Ovary (tissue), 9 donors: ENCODE results near the gene HABP4. TPM values are rescaled to one million over a fixed set of nuclear protein-coding genes. Genes with fewer than 3 reads are reported as not detected.

Source experiments
- DNase-seq, 5 donors: peaks; one replicate each; pipeline ENCODE4 v3.0.0-alpha.2; 2019 to 2020
- H3K27ac ChIP-seq, 2 donors: fragments of 200-600 bp; one replicate each; pipeline versions ENCODE4 v1.5.1 to v1.8.0; 2019 to 2022
- H3K27me3 ChIP-seq: fragments of 200-600 bp; one replicate; pipeline ENCODE4 v1.8.0; 2022
- H3K36me3 ChIP-seq: fragments of 200-600 bp; sonication (generic); one replicate; pipeline ENCODE4 v1.5.1; 2019
- H3K4me1 ChIP-seq: one replicate; pipeline ENCODE4 v1.8.1; 2013; ENCODE audit warnings: mild to moderate bottlenecking, moderate library complexity; ENCODE audit not compliant: insufficient read depth
- H3K4me3 ChIP-seq: fragments of 200-600 bp; sonication (generic); one replicate; pipeline ENCODE4 v1.5.1; 2017
- H3K9me3 ChIP-seq, 2 donors: fragments of 200-600 bp in 1 of 2; sonication (generic) in 1 of 2; one replicate each; pipeline versions ENCODE4 v1.5.1 to v1.8.1; 2013 to 2019; ENCODE audit warnings: mild to moderate bottlenecking in 1 of 2, moderate library complexity in 1 of 2
- EP300 ChIP-seq: sonication (generic); formaldehyde crosslinking; IDR thresholded peaks from one replicate; pipeline ENCODE4 v1.6.1; 2017; ENCODE audit warnings: antibody characterized with exemption
- POLR2A ChIP-seq: fragments of 450-650 bp; IDR thresholded peaks from one replicate; pipeline ENCODE4 v1.6.1; 2017; ENCODE audit warnings: antibody characterized with exemption, mild to moderate bottlenecking, moderate library complexity
- WGBS, 3 donors: extraction: QIAGEN DNeasy Blood & Tissue Kit in 1 of 3; methylation state at CpG; one replicate each; pipeline versions ENCODE4 v1.1.5 to v1.1.7; 2013 to 2017; 5-methylcytosine and 5-hydroxymethylcytosine counted together
- intact Hi-C, 4 donors: fragments of 100-400 bp; cut with DNase I; formaldehyde crosslinking; loops; one replicate each; pipeline versions ENCODE4 v1.11.0 to v1.15.1; 2022 to 2023
- polyA plus RNA-seq, 2 donors: library from polyadenylated mRNA; stranded (reverse); fragments of 200-250 nt in 1 of 2; fragments of 350-450 nt in 1 of 2; fragmentation: Illumina TruSeq in 1 of 2; extraction: RNeasy Lipid Tissue Mini Kit (QIAGEN cat#74804) in 1 of 2; gene quantifications; one replicate each; pipeline ENCODE4 v1.2.3, GENCODE V29; 2013 to 2014
- total RNA-seq, 7 donors: library from RNA; depleted of rRNA in 2 of 7; stranded (reverse); fragments of >200 nt in 2 of 7; fragmentation: NEBNext Ultra II Directional in 3 of 7; extraction: Animal tissue kit (Norgen Biotek cat#: 25700) in 3 of 7; gene quantifications; one replicate each; pipeline versions ENCODE4 v1.1.0 to v1.2.4, GENCODE V29; 2016 to 2023
- TF ChIP-seq, protein P1 (sequence below), 3 donors: fragments of 450-650 bp in 2 of 3; fragments of 200-600 bp in 1 of 3; IDR thresholded peaks; one replicate each; pipeline versions ENCODE4 v1.5.1 to v1.8.0; 2016 to 2022; ENCODE audit warnings: antibody characterized with exemption in 3 of 3, mild to moderate bottlenecking in 1 of 3
- donor health status: DM: no; HTN: no; CAD: no; lungs with moderate emphysema.
- donor health status: DM: no; HTN: no; CAD: no.
- donor health status: Bipolar disorder and iron deficiency.
- donor health status: DM: yes; HTN: yes; CAD: no.
- donor health status: DM: no; HTN: no; CAD: no.
- donor health status: DM: yes; HTN: yes; CAD: no.

Gene HABP4
- total and polyA plus RNA-seq, 9 donors: 10.3 to 23.4 (median 19.2) TPM

DNA sequence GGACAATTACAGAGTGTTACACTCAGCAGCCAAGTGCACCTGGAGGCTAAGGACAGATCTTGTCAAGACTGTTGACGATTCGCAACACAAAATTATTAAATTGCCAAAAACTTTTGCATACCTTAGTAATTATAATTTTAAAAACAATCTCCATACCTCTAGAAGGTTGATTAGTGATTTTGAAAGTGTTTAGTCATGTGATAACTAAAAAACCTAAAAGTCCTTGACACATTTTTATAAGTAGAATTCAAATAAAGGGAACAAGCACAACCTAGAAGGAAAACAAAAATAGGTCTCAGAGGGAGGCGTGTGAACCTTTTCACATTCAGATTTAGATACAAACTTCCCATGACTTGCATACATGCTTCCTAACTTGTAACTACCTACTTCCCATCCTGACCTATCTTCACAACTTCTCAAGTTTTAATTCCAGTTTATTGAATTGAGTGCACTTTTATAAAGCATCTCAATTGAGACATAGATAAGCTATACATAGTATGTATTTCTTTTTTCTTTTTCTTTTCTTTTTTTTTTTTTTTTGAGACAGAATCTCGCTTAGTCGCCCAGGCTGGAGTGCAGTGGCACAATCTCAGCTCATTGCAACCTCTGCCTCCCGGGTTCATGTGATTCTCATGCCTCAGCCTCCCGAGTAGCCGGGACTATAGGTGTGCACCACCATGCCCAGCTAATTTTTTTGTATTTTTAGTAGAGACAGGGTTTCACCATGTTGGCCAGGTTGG lies 37.6 kb upstream of the HABP4 start:
- TF ChIP-seq, protein P1, sequence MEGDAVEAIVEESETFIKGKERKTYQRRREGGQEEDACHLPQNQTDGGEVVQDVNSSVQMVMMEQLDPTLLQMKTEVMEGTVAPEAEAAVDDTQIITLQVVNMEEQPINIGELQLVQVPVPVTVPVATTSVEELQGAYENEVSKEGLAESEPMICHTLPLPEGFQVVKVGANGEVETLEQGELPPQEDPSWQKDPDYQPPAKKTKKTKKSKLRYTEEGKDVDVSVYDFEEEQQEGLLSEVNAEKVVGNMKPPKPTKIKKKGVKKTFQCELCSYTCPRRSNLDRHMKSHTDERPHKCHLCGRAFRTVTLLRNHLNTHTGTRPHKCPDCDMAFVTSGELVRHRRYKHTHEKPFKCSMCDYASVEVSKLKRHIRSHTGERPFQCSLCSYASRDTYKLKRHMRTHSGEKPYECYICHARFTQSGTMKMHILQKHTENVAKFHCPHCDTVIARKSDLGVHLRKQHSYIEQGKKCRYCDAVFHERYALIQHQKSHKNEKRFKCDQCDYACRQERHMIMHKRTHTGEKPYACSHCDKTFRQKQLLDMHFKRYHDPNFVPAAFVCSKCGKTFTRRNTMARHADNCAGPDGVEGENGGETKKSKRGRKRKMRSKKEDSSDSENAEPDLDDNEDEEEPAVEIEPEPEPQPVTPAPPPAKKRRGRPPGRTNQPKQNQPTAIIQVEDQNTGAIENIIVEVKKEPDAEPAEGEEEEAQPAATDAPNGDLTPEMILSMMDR (IDR thresholded peaks at IDR 0.05): no peak
- TF ChIP-seq POLR2A (no peak), EP300 (no peak)
- WGBS, 3 donors: 80 to 86% (median 86%) methylated on average over 8 of the region's 8 CpGs
- Histone ChIP-seq H3K9me3 (no peaks in the 10 kb centered on the region), H3K27ac (no peak overlapping the region), H3K4me3 (no peak overlapping the region), H3K27me3 (no peaks in the 10 kb centered on the region), H3K4me1 (peaks cover 2% of the 10 kb centered on the region), H3K36me3 (no peaks in the 10 kb centered on the region)
- intact Hi-C loops: loop anchor here in 1 of 4 donors (10.0 kb wide), 1 partner anchor 252 kb away; no protein-coding TSS in a partner anchor
- DNase-seq: no peak

DNA sequence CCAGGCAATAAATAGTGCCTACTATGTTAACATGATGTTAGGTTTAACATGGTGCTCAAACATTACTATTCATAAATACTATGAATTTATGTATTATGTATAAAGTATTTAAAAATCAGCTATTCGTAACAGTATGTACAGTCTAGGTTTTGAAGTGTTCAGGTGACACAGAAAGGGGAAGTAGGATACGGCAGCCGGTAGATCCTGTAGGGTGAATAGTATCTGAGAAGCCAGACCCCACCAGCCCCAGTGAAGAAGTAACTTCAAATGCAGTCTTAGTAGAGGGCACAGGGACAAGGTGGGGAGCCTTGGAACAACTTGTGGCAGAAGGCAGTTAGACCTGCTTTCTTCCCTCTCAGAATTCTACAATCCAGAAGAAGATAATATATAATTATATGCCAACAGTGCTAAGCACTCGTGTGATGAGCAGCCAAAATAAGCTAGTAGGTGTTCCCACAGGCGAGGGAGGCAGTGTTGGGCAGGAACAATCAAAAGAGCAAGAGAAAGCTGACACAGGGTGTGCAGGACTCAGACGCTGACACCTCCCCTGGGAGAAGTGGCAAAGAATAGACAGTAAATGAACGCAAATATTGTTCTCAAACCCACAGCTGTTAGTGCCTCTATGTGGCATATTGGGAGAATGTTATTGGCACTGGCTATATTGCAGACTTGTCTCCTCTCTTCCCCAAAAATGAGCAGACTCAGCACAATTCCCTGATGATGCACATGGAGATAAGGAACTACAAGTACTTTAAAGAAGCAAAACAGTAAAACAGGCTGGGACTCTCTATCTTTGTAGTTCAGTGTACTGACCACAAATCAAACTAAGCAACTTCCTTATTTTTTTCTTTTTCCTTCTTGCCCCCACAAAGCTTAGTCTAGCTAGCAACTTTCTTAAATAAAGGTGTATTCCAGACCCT lies 36.4 kb upstream of the HABP4 start:
- Histone ChIP-seq H3K9me3 (no peaks in the 10 kb centered on the region), H3K27ac (no peak overlapping the region), H3K4me1 (peaks cover 2% of the 10 kb centered on the region), H3K27me3 (no peaks in the 10 kb centered on the region), H3K36me3 (no peaks in the 10 kb centered on the region), H3K4me3 (no peak overlapping the region)
- intact Hi-C loops: loop anchor here in 1 of 4 donors (10.0 kb wide), 1 partner anchor 251 kb away; no protein-coding TSS in a partner anchor
- no peak for DNase-seq
- WGBS, 3 donors: 73 to 80% (median 75%) methylated on average over 7 of the region's 7 CpGs
- TF ChIP-seq EP300 (no peak), POLR2A (no peak)
- TF ChIP-seq, protein P1 (IDR thresholded peaks at IDR 0.05): no peak

DNA sequence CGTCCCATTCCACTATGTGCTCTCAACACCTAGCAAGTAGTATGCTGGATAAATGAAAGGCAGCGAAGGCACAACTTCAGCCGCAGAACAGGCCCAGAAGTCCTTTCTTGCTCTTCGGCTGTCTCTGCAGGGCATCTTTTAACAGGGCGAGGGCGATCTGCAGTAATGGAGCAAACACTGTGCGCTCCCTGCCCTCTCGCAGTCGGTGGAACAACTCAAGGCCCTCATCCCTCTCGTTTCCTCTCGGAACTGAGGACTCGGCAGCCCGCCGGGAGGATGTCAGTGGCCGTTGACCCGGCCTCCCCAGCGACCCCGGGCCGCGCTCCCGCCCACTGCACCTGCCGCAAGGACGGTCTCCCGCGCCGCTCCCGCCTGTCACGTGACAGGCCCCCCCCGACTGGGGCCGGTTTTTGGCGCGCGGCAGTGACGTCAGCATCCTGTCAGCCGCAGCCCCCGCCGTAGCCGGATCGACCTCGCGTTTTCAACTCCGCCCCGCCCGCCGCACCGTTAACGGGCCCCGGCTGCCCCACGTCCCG lies 32.9 kb upstream of the HABP4 start:
- intact Hi-C loops: loop anchor here in 1 of 4 donors (10.0 kb wide), 1 partner anchor 248 kb away; no protein-coding TSS in a partner anchor
- WGBS, 3 donors: 1% methylated on average over 22 to 50 of the region's 50 CpGs

More for the DNA sequence above, 32.9 kb upstream of the HABP4 start:
- Histone ChIP-seq H3K4me3 (peak overlapping the region; percentile 74), H3K27me3 (no peaks in the 10 kb centered on the region), H3K4me1 (peaks cover 8% of the 10 kb centered on the region), H3K9me3 (no peaks in the 10 kb centered on the region), H3K27ac (peak overlapping the region; percentile 94 to 96), H3K36me3 (no peaks in the 10 kb centered on the region)
- no peak for TF ChIP-seq EP300
- TF ChIP-seq, protein P1 (IDR thresholded peaks at IDR 0.05): peak in 2 of 3 donors; percentile 31 to 46
- peak; percentile 46 for TF ChIP-seq POLR2A
- DNase-seq: peak; percentile 86 to 93 (median 91)
